Activated CD4-positive, CD25-positive, alpha-beta regulatory T cell treated with anti-CD3 and anti-CD28 coated beads, Interleukin-2, amount 50 U/mL, for 24 hours (primary cell): ENCODE data around the gene TRABD2A.
A peak's percentile ranks its signal among the peaks of the same experiment; 100 is the strongest.
"Not testable (repeated sequence)": the region's sequence is repeated elsewhere in the genome, so short reads cannot be mapped to it uniquely, and the experiment has no call there.

Experiments
- ATAC-seq, 2 donors: fragments of 150-1000 bp; cut with Tn5 transposase; one replicate each; pipeline ENCODE4 v1.10.0; 2021; ENCODE audit warnings: mild to moderate bottlenecking in 1 of 2, moderate library complexity in 1 of 2

TRABD2A gene, protein sequence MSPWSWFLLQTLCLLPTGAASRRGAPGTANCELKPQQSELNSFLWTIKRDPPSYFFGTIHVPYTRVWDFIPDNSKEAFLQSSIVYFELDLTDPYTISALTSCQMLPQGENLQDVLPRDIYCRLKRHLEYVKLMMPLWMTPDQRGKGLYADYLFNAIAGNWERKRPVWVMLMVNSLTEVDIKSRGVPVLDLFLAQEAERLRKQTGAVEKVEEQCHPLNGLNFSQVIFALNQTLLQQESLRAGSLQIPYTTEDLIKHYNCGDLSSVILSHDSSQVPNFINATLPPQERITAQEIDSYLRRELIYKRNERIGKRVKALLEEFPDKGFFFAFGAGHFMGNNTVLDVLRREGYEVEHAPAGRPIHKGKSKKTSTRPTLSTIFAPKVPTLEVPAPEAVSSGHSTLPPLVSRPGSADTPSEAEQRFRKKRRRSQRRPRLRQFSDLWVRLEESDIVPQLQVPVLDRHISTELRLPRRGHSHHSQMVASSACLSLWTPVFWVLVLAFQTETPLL

DNA sequence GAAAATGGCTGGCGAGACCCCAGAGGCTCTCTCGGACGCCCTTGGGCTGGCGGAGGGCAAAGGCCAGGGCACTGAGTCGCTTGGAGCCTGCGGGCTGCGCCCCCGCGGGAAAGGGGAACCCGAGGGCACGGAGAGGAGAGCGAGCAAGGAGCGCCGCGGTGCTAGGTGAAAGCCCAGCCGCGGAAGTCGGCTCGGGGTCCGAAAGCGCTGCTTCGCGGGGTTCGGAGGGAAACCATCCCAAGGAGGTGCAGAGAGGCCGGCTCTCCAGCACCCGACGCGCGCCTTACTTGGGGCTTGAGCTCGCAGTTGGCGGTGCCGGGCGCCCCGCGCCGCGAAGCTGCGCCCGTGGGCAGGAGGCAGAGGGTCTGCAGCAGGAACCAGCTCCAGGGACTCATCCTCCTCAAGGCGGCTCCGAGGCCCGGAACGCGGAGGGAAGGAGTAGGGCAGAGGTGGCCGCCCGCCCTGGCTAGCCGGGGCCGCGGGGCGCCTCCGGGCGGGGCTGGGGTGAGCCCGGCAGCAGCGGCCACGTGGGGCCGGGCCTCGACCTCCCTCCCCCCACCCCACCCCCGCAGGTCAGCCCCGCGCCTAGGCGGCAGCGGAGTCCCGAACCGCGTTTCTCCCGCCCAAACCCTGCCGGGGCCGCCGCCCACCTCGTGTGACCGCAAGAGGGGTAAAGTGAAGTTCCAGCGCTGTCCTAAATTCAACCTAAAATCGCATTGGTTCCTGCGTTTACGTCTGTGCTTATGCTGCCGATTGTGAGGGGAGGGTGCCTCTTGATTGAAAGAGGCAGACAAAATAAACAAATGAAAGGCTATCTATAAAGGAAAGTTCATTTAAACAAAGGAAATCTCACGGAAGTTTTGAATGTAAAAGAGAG is at the start of gene TRABD2A:
Gene TRABD2A, minus strand, starts transcription at position 440 of the 877 bp plus-strand sequence. Its CDS starts 45 bp downstream, at position 395.
- ATAC-seq = peak; percentile 20 to 35

DNA sequence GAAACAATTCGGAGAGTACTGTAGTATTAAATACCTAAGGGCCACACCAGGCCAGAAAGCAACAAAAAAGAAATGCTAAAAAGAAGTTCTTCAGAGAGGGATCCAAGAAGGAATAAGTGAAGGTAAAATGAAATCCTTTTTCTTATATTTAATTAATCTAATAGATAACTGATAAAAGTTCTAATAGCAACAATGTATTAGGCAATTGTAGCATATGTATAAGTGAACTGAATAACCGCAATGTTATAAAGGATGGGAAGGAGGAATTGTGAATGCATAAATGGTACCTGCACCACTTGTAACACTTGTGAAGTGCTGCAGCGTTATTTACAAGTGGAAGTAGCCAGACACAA is 46.4 kb upstream of the TRABD2A start:
- ATAC-seq = no peak

DNA sequence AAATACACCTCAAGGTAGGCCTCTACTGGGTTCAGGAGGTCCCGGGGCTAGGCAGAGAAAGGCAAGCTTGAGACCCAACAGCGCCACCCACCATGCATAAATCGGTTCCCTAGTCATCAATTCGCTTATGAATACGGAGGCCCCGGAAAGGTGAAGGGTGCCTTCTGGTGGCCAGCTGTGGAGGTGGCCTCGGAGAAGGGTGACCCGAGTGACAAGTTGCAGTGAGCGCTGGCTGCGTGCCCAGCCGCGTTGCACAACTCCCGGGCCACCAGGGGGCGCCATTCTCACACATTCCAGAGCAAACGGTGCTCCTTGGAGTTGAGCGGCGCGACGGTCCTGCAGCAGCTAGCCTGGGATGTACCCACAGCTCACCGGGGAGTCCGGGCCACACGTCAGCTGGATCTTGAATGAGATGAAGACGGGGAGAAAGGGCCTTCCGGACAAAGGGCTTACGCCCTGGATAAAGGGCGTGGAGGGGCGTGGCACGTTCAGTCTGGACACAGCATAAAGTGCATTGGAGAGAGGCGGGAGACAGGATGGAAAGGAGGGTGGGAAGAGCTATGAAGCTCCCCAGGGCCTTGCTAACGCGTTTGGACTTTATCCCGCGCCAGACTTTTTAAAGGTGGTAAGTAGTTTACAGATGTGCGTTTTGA is 45.0 kb upstream of the TRABD2A start:
- peak; percentile 85 to 88 for ATAC-seq

DNA sequence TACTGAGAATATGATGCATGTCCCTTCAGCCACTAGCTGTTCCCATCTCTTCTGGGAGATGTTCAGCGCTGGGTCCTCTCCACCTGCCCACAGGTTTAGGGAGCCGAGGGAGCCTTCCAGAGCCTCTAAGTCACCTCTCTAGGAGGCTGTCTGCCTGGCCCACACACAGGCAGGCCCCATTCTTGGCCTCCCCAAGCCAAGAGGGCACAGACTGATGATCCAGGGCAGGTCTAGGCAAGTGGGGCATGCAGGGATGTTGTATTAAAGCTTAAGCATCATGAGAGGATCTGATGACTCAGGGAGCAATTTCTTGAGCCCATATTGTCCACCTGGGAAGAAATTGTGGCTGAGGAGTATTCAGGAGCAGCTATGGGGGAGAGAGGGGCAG is 44.4 kb upstream of the TRABD2A start:
- peak in 1 of 2 donors; percentile 1 for ATAC-seq

DNA sequence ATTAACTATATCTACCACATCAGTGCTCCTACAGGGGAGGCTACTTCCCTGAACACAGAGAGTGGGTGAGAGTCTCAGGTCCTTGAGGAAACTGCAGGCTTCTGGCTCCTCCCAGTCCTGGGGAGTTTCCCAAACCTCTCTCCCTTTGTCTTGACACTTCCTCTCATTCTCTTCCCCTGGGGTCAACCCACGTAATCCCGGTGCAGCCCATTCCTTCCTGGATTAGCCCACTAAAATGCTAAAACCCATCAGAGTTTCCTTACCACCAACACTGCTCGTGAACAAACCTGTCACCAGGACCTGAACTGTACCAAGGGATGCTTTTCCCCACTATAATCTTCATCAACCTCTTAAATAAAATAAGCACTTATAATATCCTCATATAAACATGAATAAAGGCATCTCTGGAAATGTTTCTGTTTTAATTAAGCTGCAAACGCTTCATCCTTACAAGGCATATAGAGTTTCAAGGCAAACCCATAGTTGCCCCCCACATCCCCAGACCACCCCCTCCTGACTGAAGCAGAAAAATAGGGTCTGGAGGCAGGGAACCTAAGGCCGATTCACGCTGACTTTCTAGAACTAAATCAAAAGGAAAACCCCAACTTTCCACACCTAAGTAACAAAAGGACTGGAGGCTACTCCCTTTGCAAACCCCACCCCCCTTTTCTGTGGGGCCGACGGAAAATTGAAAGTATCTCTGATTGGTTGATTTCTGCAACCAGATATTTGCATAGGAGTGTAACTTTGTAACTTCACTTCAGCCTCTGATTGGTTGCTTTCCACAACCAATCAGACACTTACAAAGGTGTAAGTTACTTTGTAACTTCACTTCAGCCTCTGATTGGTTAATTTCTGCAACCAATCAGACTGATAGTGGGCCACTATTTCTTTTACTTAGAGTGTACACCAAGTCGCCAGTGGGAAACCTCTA is 43.6 kb upstream of the TRABD2A start:
- peak; percentile 9 to 10 for ATAC-seq

DNA sequence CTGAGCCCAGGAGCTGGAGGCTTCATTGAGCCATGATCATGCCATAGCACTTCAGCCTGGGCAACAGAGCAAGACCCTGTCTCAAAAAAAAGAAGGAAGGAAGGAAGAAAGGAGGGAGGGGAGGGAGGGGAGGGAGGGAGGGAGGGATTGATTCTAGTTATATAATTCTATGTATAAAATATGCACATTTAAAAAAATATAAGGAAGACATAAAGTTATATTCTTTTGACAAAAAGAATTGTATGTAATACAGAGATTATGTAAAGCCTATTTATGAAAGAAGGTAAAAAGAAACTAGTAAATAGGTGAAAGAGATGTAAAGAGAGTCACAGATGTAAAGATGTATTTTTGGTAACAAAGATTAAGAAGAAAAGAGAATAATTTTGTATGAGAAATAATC is 42.1 kb upstream of the TRABD2A start:
- ATAC-seq = no peak

DNA sequence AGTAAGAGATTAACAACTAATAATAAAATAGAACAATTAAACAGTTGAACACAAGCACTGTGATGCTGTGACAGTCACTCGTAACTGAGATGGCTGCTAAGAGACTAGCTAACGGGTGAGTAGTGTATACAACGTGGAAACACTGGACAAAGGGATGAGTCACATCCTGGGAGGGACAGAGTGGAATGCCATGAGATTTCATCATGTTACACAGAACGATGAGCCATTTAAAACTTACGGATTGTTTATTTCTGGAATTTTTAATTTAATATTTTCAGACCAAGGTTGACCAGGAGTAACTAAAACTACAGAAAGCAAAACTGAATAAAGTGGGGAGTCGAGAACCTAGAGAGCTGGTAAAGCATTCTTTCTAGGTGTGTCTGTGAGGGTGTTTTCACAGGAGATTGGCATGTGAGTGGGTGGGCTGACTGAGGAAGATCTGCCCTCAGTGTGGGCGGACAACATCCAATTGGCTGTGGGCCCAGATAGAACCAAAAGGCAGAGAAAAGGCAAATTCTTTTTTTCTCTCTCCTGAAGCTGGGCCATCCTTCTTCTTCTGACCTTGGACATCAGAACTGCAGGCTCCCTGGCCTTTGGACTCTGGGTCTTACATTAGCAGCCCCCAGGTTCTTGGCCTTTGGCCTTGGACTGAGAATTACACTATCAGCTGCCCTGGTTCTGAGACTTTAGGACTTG is 39.1 kb upstream of the TRABD2A start:
- peak; percentile 67 to 68 for ATAC-seq

DNA sequence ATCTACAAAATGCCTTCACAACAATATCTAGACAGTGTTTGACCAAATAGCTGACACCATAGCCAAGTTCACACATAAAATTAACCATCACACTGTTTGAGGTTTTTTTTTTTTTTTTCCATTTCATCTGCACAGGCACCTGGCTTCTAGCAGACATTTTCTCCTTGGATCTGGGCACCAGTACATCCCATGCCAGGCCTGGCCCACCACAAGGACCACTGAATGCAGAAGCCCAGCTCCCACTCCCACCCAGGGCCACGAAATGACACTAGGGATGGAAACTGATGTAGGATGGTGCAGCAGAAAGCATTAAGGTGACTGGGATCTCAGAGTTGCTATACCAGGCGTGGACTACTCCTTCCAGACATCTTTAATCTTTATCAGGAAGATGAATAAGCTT is 37.5 kb upstream of the TRABD2A start:
- no peak for ATAC-seq

DNA sequence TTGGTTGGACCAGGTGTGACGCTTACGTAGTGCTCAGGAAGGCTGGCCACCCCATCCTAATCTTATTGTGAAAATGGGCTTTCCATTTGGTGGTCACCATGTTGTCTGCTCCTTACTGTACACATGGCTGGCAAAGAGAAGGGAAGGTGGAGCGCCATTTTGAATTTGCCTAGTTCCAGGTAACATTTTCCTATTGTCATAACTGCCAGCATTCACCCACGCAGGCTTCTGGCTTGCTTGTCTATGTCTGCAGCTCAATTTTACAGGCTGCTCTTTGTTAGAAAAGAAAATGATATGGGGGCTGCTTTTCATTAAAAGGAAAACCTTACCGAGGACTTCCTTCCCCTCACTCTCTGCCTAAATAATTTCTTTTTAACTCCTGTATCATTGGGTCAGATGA is 36.9 kb upstream of the TRABD2A start:
- not testable (repeated sequence) for ATAC-seq

DNA sequence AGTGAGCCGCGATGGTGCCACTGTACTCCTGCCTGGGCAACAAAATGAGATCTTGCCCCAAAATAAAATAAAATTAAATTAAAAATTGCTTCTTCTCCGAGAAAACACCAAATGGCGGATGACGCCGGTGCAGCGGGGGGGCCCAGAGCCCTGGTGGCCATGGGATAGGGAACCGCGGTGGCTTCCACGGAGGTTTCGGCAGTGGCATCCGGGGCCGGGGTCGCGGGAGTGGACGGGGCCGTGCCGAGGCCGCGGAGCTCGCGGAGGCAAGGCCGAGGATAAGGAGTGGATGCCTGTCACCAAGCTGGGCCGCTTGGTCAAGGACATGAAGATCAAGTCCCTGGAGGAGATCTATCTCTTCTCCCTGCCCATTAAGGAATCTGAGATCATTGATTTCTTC is 34.8 kb upstream of the TRABD2A start:
- not testable (repeated sequence) for ATAC-seq

DNA sequence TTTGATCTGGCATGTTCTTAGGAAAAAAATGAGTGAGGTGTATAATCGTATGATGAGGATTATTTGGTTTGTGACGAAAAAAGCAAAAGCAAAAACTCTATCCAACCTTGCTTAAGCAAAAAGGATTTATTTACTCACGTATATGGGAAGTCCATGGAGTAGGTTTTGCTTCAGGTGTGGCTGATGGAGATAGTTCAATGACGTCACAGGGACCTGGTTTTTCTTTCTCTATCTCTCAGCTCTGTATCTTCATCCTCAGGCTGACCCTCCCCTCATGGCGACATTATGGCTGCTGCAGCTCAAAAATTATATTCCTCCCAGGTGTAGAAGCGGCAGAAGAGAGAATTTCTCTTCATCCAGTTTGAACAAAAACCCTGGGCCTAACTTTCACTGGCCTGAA is 33.5 kb upstream of the TRABD2A start:
- no peak for ATAC-seq

DNA sequence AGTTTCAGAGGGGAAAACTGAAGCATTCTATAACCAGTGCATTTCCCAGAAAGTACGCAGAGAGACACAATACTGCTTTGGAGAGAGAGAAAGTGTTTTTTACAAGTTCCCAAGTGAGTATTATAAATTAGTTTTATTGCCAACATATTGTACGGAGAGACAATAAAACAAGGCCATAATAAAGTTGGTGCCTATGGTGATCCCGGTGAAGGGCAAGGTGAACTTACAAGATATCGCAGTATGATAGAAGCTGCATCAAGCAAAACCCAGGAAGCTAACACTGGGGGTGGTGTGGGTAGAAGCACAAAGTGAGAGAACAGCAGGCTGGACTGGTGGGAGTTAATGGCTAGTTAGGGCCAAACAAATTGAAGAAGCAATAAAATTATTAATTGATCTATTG is 32.1 kb upstream of the TRABD2A start:
- no peak for ATAC-seq

DNA sequence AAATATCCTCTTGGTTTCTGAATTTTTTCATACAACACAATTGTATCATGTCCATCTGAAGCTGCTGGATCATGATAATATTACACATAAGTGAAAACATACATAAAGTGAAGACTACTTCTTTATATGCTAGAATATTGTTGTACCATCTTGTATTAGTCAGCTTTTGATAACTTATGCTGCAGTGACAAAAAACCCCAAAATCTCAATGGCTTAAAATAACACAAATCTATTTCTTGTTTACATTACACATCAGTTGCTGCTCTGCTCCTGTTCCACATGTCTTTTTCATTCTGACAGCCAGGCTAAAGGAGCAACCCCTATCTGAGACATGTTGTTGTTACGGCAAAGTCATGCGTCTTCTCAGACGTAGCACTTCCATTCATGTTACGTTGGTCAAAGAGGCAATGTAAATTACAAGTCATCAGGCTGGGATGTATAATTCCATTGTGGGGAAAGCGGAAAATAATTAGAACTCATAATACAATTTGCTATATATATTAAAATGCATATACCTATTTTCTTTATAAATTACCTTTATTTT is 30.3 kb upstream of the TRABD2A start:
- ATAC-seq = no peak

DNA sequence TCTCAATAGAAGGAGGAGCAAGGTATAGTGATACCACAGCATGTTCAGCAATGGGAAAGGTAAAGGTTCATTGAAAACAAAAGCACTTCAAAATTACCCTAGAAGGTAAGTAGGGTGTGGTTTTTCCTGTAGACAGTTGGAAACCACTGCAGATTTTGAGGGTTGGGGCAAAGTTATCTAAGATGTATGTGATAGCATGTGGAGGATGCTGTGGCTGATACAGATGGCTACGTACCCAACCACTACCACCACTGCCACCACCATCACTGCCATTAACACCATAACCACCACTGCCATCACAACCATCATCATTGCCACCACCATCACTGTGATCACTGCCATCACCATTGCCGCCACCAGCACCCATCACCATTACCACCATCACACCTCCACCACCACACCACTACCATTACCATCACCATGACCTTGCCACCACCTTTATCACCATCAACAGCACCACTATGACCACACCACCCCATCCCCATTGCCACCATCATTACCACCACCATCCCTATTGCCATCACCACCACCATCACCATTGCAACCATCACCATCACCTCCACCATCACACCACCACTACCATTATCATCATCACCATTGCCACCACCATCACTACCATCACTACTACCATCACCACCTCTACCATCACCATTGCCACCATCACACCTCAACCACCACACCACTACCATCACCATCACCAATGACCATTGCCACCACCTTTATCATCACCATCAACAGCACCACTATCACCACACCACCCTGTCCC is 28.2 kb upstream of the TRABD2A start:
- ATAC-seq = no peak

DNA sequence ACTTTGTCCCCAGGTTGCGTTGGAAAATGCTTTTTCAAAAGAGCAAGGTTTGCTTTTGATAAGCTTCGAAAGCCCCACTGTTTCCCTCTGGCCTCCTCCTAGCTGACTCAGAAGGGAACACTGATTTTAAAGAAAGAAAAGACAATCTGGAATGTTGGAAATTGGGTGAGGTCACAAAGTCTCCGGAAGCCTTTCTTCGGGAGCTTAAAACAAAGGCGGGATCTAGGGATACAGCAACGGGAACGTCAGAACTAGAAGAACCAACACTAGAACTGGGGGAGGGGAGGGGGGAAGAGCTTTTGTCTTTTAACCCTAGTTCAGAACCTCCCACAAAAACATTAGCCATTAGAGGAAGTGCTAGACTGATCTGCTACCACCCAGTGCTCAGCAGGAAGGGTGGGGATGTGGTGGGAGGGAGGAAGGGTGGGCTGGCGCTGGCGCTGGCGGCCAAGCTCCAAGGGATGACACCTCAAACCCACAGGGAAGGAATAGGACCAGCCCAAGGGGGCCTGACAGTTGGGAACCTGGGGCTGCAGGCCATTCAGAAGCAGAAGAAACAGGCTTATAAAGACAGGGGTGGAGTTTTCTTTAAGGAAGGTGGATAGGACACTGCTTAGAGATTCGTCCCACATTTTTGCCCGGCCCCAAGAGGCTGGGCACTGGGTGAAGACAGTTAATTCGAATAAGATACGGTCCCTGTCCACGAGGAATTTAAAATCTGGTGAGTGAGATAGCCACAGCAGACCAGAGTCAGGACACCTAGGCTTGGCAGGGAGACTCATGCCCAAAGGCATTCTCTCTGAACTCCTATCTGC is 26.2 kb upstream of the TRABD2A start:
- ATAC-seq = peak; percentile 11 to 12

DNA sequence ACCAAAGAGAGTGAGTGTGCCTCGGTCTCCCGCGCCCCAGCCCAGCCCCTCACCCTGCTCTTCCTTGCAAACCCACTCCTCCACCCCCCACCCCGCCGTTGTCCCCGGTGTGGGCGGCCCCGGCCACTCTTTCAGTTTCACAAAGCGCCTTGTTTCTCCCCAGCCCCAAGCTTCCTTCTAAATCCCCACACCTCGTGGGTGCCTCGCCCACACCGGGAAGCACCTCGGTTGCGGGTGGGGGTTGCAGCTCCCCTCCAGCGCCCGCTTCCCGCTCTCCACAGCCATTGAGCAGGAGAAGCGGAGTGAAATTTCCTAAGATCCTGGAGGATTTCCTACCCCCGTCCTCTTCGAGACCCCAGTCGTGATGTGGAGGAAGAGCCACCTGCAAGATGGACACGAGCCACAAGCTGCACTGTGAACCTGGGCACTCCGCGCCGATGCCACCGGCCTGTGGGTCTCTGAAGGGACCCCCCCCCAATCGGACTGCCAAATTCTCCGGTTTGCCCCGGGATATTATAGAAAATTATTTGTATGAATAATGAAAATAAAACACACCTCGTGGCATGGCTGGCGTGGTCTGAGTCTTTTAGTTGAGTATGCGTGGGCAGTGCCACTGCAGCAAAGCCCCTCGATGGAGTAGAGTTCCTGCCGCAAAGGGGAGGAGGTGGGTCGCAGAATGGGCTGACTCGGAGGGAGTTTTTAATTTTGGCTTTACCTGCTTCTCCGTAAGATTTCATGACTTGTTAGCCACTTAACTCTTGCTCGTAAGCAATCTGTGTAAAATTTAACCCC is 25.4 kb upstream of the TRABD2A start:
- ATAC-seq = peak; percentile 4 to 18

DNA sequence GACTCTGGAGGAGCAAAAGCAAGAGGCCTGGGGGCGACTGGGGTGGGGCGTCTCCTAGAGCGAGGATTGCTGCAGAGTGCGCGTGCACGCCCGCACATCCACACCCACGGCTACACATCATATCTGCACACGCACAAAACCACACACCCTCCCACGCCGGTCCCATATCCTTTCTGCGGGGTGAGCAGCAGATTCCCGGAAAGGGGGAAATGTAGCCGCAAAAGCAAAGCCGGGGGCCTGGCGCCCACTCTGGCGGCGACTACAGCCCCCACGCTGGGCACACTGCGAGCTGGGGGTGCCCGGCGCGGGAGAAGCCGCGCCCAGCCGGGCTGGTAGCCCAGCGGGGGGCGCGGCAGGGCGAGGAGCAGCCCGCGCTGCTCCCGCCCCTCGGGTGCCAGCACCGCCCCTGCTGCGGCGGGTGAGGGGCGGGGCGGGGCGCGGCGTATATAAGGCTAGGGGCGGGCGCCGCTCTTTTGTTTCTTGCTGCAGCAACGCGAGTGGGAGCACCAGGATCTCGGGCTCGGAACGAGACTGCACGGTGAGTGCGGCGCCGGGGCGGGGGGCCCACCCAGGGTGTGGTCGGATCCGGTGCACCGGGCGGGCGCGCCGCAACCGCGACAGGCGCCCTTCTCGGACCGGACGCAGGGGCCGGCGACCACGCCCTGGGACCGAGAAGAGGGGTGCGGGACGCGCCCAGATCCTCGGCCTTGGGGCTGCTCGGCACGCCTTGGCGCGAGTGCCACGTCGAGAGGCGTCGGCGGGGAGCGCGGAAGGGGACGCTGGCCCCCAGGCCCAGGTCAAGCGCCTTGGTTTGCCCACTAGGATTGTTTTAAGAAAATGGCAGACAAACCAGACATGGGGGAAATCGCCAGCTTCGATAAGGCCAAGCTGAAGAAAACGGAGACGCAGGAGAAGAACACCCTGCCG is 24.6 kb upstream of the TRABD2A start, which contains the start of gene TMSB10:
Gene TMSB10, plus strand, starts transcription at position 476 of the 927 bp plus-strand sequence.
- ATAC-seq = peak; percentile 74 to 77
